DND-41 (cell line): ENCODE data around the gene ELMO2.

Experiments used
- ATAC-seq: fragments of 200-7000 bp; cut with Tn5 transposase; 3 replicates; pipeline ENCODE4 v1.9.1; 2021; ENCODE audit warnings: low read depth; ENCODE audit not compliant: insufficient read depth
- DNase-seq: peaks from one replicate; pipeline ENCODE4 v3.0.0-alpha.2; 2020
- H2AFZ ChIP-seq: 2 replicates; pipeline ENCODE4 v1.6.0; 2012; ENCODE audit warnings: low read depth, low read length
- H3K27ac ChIP-seq: 2 replicates; pipeline ENCODE4 v1.5.1; 2012; ENCODE audit warnings: low read length, inconsistent platforms
- H3K27me3 ChIP-seq: fragments of 200-600 bp; sonication (generic); 2 replicates; pipeline ENCODE4 v1.6.0; 2012; ENCODE audit warnings: low read length, mild to moderate bottlenecking, inconsistent platforms; ENCODE audit not compliant: insufficient read depth, poor library complexity
- H3K36me3 ChIP-seq: 2 replicates; pipeline ENCODE4 v1.5.1; 2012; ENCODE audit warnings: low read length, inconsistent platforms; ENCODE audit not compliant: insufficient read depth
- H3K4me1 ChIP-seq: 2 replicates; pipeline ENCODE4 v1.5.1; 2012; ENCODE audit warnings: mild to moderate bottlenecking, low read length; ENCODE audit not compliant: insufficient read depth
- H3K4me2 ChIP-seq: 2 replicates; pipeline ENCODE4 v1.6.0; 2012; ENCODE audit warnings: mild to moderate bottlenecking, moderate library complexity, low read length, inconsistent platforms; ENCODE audit not compliant: insufficient read depth
- H3K4me3 ChIP-seq, 2 experiments: fragments of 200-600 bp in 1 of 2; shearing (Covaris generic) in 1 of 2; 2 replicates each; pipeline ENCODE4 v1.5.1; 2012 to 2016; ENCODE audit warnings: inconsistent platforms in 2 of 2, low read length in 2 of 2, mild to moderate bottlenecking in 2 of 2, low read depth in 1 of 2, moderate library complexity in 1 of 2
- H3K79me2 ChIP-seq: 2 replicates; pipeline ENCODE4 v1.6.0; 2012; ENCODE audit warnings: low read length, inconsistent platforms; ENCODE audit not compliant: insufficient read depth
- H3K9ac ChIP-seq: 2 replicates; pipeline ENCODE4 v1.6.0; 2012; ENCODE audit warnings: low read depth, mild to moderate bottlenecking, inconsistent platforms, low read length, moderate library complexity
- H3K9me3 ChIP-seq: 2 replicates; pipeline ENCODE4 v1.5.1; 2012; ENCODE audit warnings: low read length, moderate library complexity, mild to moderate bottlenecking, inconsistent platforms; ENCODE audit not compliant: insufficient read depth, severe bottlenecking
- H4K20me1 ChIP-seq: 2 replicates; pipeline ENCODE4 v1.6.0; 2012; ENCODE audit warnings: low read length; ENCODE audit not compliant: insufficient read depth
- EZH2 ChIP-seq: IDR thresholded peaks from 3 replicates; pipeline ENCODE4 v1.6.1; 2012; ENCODE audit warnings: borderline replicate concordance, low read depth, mild to moderate bottlenecking, moderate library complexity, low read length, inconsistent platforms; ENCODE audit not compliant: severe bottlenecking
- TF ChIP-seq, protein P1 (sequence below): IDR thresholded peaks from 2 replicates; pipeline ENCODE4 v1.5.1; 2012; ENCODE audit warnings: borderline replicate concordance, low read length, moderate library complexity, mild to moderate bottlenecking; ENCODE audit not compliant: poor library complexity, severe bottlenecking; ENCODE audit errors: extremely low read depth

ELMO2 gene

DNA sequence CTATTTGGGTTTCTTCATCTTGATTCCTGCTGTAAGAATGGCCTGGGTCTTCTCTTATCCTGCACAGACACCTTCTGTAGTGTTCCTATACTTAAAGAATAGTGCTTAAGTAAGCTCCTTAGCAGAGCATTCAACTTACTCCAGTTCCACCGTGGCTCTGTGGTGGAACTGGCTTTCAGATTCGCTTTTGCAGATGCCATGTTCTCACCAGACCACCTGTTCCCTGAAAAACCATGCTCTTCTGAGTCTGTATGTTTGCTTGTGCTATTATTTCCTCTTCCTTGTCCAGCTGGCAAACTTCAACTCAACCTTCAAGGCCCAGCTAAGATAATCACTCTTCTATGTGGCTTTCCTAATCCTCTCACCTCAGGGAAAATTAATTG, 4.9 kb downstream of the ELMO2 start:
- Histone ChIP-seq H3K36me3 (peaks cover 22% of the 10 kb centered on the region), H3K4me3 (no peak overlapping the region), H2AFZ (no peak overlapping the region), H3K9ac (no peak overlapping the region), H3K9me3 (no peaks in the 10 kb centered on the region), H3K4me2 (no peak overlapping the region), H3K27ac (no peak overlapping the region), H4K20me1 (peaks cover 68% of the 10 kb centered on the region), H3K79me2 (peaks cover 86% of the 10 kb centered on the region), H3K4me1 (peaks cover 24% of the 10 kb centered on the region), H3K27me3 (no peaks in the 10 kb centered on the region)
- DNase-seq (peak; percentile 17), ATAC-seq (no peak)
- TF ChIP-seq, protein P1, sequence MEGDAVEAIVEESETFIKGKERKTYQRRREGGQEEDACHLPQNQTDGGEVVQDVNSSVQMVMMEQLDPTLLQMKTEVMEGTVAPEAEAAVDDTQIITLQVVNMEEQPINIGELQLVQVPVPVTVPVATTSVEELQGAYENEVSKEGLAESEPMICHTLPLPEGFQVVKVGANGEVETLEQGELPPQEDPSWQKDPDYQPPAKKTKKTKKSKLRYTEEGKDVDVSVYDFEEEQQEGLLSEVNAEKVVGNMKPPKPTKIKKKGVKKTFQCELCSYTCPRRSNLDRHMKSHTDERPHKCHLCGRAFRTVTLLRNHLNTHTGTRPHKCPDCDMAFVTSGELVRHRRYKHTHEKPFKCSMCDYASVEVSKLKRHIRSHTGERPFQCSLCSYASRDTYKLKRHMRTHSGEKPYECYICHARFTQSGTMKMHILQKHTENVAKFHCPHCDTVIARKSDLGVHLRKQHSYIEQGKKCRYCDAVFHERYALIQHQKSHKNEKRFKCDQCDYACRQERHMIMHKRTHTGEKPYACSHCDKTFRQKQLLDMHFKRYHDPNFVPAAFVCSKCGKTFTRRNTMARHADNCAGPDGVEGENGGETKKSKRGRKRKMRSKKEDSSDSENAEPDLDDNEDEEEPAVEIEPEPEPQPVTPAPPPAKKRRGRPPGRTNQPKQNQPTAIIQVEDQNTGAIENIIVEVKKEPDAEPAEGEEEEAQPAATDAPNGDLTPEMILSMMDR, result no peak
- no peak for TF ChIP-seq EZH2

DNA sequence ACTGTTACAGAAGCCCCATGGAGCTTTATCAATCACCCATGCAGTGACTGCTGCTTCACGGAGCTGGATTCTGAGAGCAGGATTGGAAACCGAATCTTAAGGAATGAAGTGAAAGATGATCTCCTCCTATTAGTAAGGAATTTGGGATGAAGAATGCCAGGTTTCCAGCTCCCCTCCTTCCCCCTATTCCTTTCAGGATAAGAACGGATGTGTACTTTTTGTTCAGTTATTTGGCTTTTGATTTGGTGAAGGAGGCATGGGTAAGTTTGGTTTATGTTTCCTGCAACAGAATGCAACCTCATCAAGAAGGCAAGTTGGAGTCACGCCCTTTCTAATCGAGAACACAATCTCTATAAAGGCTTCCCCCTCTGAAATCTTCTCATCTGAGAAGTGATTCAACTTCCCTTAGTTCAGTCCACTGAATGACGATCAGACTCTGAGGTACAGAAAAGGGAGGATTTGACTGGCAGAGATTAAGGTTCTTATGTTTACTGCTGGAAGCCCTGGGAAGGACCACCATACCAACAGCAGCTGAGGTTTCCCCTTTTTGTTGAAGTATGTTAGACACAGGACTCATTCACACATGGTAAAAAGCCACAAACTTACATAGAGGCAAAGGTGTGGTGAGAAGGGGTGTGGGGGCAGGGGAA, 5.5 kb downstream of the ELMO2 start:
- H3K27ac ChIP-seq, result no peak overlapping the region

DNA sequence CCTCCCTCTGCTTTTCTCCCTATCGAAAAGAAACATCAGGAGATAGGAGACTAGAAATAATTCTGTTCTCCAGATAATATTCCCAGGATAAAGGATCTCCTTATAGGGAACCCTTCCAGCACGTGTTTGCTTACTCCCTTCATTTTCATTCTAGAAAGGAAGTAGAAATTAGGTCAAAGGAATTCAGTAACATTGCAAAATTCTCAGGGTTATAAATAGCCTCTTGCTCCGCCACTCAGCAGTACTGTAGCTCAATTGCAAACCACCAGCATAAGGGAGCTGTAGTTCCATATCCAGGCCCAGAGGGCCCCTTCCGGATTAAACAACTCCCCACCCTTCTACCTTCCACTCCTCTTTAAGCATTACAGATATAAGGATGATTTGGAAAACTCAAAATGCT, 6.2 kb downstream of the ELMO2 start:
- no peak overlapping the region for H3K4me3 ChIP-seq
- peaks cover 83% of the 10 kb centered on the region for H3K79me2 ChIP-seq
- H4K20me1 ChIP-seq, result peaks cover 66% of the 10 kb centered on the region
- no peak overlapping the region for H2AFZ ChIP-seq
- ATAC-seq, result no peak
- no peaks in the 10 kb centered on the region for H3K9me3 ChIP-seq
- peaks cover 17% of the 10 kb centered on the region for H3K4me1 ChIP-seq
- H3K4me2 ChIP-seq, result no peak overlapping the region
- TF ChIP-seq, protein P1, result no peak
- TF ChIP-seq EZH2, result no peak
- DNase-seq, result no peak
- H3K27me3 ChIP-seq, result no peaks in the 10 kb centered on the region
- peaks cover 33% of the 10 kb centered on the region for H3K36me3 ChIP-seq
- H3K9ac ChIP-seq, result no peak overlapping the region
- H3K27ac ChIP-seq, result no peak overlapping the region

More for the DNA sequence above, 5.5 kb downstream of the ELMO2 start:
- Histone ChIP-seq H4K20me1 (peaks cover 66% of the 10 kb centered on the region), H3K9me3 (no peaks in the 10 kb centered on the region), H3K27me3 (no peaks in the 10 kb centered on the region), H3K4me2 (no peak overlapping the region), H3K79me2 (peaks cover 86% of the 10 kb centered on the region), H3K4me1 (peaks cover 24% of the 10 kb centered on the region), H2AFZ (no peak overlapping the region), H3K9ac (no peak overlapping the region), H3K4me3 (no peak overlapping the region), H3K36me3 (peaks cover 26% of the 10 kb centered on the region)
- TF ChIP-seq, protein P1, result no peak
- no peak for TF ChIP-seq EZH2
- ATAC-seq (peak; percentile 29; the same call in 2 of the 3 replicates), DNase-seq (peak; percentile 10)

DNA sequence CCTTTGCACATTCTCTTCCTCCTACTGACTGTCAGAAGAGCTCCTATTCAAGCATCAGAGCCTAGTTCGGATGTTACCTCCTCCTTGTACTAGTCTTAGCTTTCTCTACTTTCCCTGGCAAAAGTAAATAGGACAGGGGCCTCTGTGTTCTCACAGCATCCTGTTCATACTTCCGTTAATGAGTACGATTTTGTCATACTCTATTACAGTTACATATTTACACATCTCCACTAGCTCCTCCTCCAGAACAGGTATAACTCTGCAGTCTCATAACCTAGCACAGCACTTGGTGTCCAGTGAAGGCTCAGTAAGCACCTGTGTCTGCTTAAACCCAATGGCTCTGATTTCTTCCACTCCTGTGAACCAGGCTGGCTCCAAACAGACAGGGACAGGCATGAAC, 7.0 kb downstream of the ELMO2 start:
- ATAC-seq (no peak), DNase-seq (no peak)
- H3K9me3 ChIP-seq, result no peaks in the 10 kb centered on the region
- no peak overlapping the region for H3K4me3 ChIP-seq
- H4K20me1 ChIP-seq, result peaks cover 65% of the 10 kb centered on the region
- peaks cover 75% of the 10 kb centered on the region for H3K79me2 ChIP-seq
- H2AFZ ChIP-seq, result no peak overlapping the region
- H3K4me2 ChIP-seq, result no peak overlapping the region
- H3K9ac ChIP-seq, result no peak overlapping the region
- TF ChIP-seq EZH2, result no peak
- TF ChIP-seq, protein P1, result no peak
- peaks cover 33% of the 10 kb centered on the region for H3K36me3 ChIP-seq
- H3K27me3 ChIP-seq, result no peaks in the 10 kb centered on the region
- no peak overlapping the region for H3K27ac ChIP-seq
- H3K4me1 ChIP-seq, result peaks cover 10% of the 10 kb centered on the region; the same call in 1 of the 2 replicates
